ENCODE data around the gene SLC37A4. TPM values are rescaled to one million over a fixed set of nuclear protein-coding genes. Genes with fewer than 3 reads are reported as not detected.

Gene SLC37A4
- total and polyA plus RNA-seq, 2 of the 13 experiments (the other 11 are each of a cell fraction or from before 2014, with no cell fraction given): 43.0 to 56.1 TPM

DNA sequence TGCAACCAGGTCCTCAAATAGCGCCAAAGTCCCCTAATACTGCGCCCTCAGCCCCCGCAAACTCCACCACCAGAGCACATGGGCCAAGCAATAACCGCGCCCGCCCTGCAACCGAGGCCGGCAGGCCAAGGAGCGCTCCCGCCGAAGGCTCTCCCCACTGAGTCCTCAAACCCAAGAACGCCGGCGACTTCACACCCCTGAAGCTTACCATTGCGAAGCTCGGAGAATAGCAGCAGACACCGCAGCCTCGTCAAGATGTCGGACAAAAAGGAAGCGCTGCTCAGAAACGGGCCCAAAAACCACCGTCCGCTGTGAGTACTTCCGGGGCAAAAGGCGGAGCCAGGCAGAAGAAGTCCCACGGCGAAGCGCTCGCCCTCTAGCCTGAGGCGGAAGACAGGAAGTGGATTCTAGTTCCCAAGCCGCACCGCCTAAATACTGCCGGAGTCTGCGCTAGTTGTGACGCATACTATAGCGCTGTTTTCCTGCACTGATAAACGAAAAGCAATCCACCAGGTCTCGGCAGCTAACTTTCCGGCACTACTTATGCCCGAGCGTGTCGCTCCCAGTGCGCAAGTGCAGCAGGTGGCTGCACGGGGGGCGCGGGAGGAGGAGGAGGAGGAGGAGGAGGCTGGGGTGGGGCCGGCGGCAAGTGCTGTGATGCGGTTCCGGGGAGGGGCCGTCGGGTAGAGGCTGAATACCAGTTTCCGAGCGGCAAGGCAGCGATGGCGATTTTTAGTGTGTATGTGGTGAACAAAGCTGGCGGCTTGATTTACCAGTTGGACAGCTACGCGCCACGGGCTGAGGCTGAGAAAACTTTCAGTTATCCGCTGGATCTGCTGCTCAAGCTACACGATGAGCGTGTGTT is 12.4 kb downstream of the SLC37A4 start, which contains the start of the genes RPS25 and TRAPPC4 (continued):
- TF ChIP-seq, protein P1, sequence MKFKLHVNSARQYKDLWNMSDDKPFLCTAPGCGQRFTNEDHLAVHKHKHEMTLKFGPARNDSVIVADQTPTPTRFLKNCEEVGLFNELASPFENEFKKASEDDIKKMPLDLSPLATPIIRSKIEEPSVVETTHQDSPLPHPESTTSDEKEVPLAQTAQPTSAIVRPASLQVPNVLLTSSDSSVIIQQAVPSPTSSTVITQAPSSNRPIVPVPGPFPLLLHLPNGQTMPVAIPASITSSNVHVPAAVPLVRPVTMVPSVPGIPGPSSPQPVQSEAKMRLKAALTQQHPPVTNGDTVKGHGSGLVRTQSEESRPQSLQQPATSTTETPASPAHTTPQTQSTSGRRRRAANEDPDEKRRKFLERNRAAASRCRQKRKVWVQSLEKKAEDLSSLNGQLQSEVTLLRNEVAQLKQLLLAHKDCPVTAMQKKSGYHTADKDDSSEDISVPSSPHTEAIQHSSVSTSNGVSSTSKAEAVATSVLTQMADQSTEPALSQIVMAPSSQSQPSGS (CRISPR knock-in tag; IDR thresholded peaks at IDR 0.05): no peak; the same call in 1 of the 2 replicates
- no peak for TF ChIP-seq SNAI1 (CRISPR knock-in tag; IDR thresholded peaks at IDR 0.05; ENCODE audit: borderline replicate concordance)
- no peak for TF ChIP-seq RFX5 (IDR thresholded peaks at IDR 0.05; ENCODE audit: low read depth, low read length)
- no peak for TF ChIP-seq HES4 (CRISPR knock-in tag; IDR thresholded peaks at IDR 0.05; ENCODE audit: borderline replicate concordance)
- TF ChIP-seq ZBTB21 (CRISPR knock-in tag; IDR thresholded peaks at IDR 0.05): peak; percentile 91
- TF ChIP-seq NRL (CRISPR knock-in tag; IDR thresholded peaks at IDR 0.05; ENCODE audit: borderline replicate concordance): no peak; the same call in 1 of the 2 replicates
- no peak for TF ChIP-seq MTF1 (CRISPR knock-in tag; IDR thresholded peaks at IDR 0.05)
- 0 out of 2 replicates have a peak, but pooled peaks have one; percentile 10 for TF ChIP-seq STAG1 (CRISPR knock-in tag; IDR thresholded peaks at IDR 0.05)
- TF ChIP-seq MEIS1 (CRISPR knock-in tag; IDR thresholded peaks at IDR 0.05; ENCODE audit: borderline replicate concordance): no peak
- TF ChIP-seq, protein P2, sequence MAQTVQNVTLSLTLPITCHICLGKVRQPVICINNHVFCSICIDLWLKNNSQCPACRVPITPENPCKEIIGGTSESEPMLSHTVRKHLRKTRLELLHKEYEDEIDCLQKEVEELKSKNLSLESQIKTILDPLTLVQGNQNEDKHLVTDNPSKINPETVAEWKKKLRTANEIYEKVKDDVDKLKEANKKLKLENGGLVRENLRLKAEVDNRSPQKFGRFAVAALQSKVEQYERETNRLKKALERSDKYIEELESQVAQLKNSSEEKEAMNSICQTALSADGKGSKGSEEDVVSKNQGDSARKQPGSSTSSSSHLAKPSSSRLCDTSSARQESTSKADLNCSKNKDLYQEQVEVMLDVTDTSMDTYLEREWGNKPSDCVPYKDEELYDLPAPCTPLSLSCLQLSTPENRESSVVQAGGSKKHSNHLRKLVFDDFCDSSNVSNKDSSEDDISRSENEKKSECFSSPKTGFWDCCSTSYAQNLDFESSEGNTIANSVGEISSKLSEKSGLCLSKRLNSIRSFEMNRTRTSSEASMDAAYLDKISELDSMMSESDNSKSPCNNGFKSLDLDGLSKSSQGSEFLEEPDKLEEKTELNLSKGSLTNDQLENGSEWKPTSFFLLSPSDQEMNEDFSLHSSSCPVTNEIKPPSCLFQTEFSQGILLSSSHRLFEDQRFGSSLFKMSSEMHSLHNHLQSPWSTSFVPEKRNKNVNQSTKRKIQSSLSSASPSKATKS (CRISPR knock-in tag; IDR thresholded peaks at IDR 0.05): no peak
- TF ChIP-seq ZNF17 (CRISPR knock-in tag; IDR thresholded peaks at IDR 0.05): no peak
- TF ChIP-seq PAWR (CRISPR knock-in tag; IDR thresholded peaks at IDR 0.05; ENCODE audit: borderline replicate concordance): no peak
- peak; percentile 46; the same call in 1 of the 2 replicates for TF ChIP-seq BRD4 (CRISPR knock-in tag; IDR thresholded peaks at IDR 0.05)
- TF ChIP-seq NFE2L1 (CRISPR knock-in tag; IDR thresholded peaks at IDR 0.05; ENCODE audit: borderline replicate concordance): no peak; the same call in 1 of the 2 replicates
- no peak for TF ChIP-seq MATR3 (CRISPR knock-in tag; IDR thresholded peaks at IDR 0.05)
- TF ChIP-seq THYN1 (CRISPR knock-in tag; IDR thresholded peaks at IDR 0.05; ENCODE audit: borderline replicate concordance, low read depth): 0 out of 2 replicates have a peak, but pooled peaks have one; percentile 76
- TF ChIP-seq KMT2B (CRISPR knock-in tag; IDR thresholded peaks at IDR 0.05): peak; percentile 86; the same call in 1 of the 2 replicates
- peak; percentile 75; the same call in 1 of the 2 replicates for TF ChIP-seq ZNF431 (CRISPR knock-in tag; IDR thresholded peaks at IDR 0.05; ENCODE audit: borderline replicate concordance, low read depth)
- no peak for TF ChIP-seq KDM1A (CRISPR knock-in tag; IDR thresholded peaks at IDR 0.05)
- TF ChIP-seq, protein P3, sequence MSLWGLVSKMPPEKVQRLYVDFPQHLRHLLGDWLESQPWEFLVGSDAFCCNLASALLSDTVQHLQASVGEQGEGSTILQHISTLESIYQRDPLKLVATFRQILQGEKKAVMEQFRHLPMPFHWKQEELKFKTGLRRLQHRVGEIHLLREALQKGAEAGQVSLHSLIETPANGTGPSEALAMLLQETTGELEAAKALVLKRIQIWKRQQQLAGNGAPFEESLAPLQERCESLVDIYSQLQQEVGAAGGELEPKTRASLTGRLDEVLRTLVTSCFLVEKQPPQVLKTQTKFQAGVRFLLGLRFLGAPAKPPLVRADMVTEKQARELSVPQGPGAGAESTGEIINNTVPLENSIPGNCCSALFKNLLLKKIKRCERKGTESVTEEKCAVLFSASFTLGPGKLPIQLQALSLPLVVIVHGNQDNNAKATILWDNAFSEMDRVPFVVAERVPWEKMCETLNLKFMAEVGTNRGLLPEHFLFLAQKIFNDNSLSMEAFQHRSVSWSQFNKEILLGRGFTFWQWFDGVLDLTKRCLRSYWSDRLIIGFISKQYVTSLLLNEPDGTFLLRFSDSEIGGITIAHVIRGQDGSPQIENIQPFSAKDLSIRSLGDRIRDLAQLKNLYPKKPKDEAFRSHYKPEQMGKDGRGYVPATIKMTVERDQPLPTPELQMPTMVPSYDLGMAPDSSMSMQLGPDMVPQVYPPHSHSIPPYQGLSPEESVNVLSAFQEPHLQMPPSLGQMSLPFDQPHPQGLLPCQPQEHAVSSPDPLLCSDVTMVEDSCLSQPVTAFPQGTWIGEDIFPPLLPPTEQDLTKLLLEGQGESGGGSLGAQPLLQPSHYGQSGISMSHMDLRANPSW (CRISPR knock-in tag; IDR thresholded peaks at IDR 0.05; ENCODE audit: borderline replicate concordance): peak; percentile 94
- no peak for TF ChIP-seq RCOR2 (CRISPR knock-in tag; IDR thresholded peaks at IDR 0.05)
- TF ChIP-seq JDP2 (CRISPR knock-in tag; IDR thresholded peaks at IDR 0.05; ENCODE audit: borderline replicate concordance): no peak
- TF ChIP-seq MZF1 (CRISPR knock-in tag; IDR thresholded peaks at IDR 0.05; ENCODE audit: borderline replicate concordance): no peak
- peak; percentile 87 for TF ChIP-seq PHF8 (CRISPR knock-in tag; IDR thresholded peaks at IDR 0.05)
- TF ChIP-seq NFYB (CRISPR knock-in tag; IDR thresholded peaks at IDR 0.05): peak; percentile 70

Data from HepG2 (cell line).